ENCODE measurements around the gene PEX11G. TPM values are rescaled to one million over a fixed set of nuclear protein-coding genes. Genes with fewer than 3 reads are reported as not detected.

PEX11G gene
- total and polyA plus RNA-seq, 9 of the 15 experiments (the other 6 are each of a cell fraction or from before 2014, with no cell fraction given), result 0.07 to 3.2 (median 0.70) TPM; not detected in 1

GRCh38 chr19:7458675-7459074, 30.2 kb downstream of the PEX11G start:
- FAIRE-seq, result no peak
- TF ChIP-seq RNF2 (IDR thresholded peaks at IDR 0.05) (no peak), ZNF324 (CRISPR knock-in tag; IDR thresholded peaks at IDR 0.05) (no peak), MIER1 (IDR thresholded peaks at IDR 0.05; ENCODE audit: low read depth) (no peak), ZC3H11A (IDR thresholded peaks at IDR 0.05; ENCODE audit: low read depth, low read length) (no peak), NRF1 (conservative IDR thresholded peaks at IDR 0.05 in 1 of 2, IDR thresholded peaks at IDR 0.05 in 1 of 2) (no peak), ATF3 (IDR thresholded peaks at IDR 0.05) (no peak), ATF3 (CRISPR knock-in tag; conservative IDR thresholded peaks at IDR 0.05) (no peak), ZNF318 (IDR thresholded peaks at IDR 0.05; ENCODE audit: borderline replicate concordance in 1 of 2, low read depth in 1 of 2) (no peak), ZNF133 (CRISPR knock-in tag; IDR thresholded peaks at IDR 0.05) (no peak), ESRRA (IDR thresholded peaks at IDR 0.05; ENCODE audit: borderline replicate concordance, low read depth) (no peak), KDM5B (IDR thresholded peaks at IDR 0.05; ENCODE audit: insufficient replicate concordance, low read depth, low read length) (no peak), GTF2F1 (IDR thresholded peaks at IDR 0.05; ENCODE audit: low read depth, low read length) (no peak), NR3C1 (CRISPR knock-in tag; IDR thresholded peaks at IDR 0.05) (no peak)

More at GRCh38 chr19:7458675-7459074, 30.2 kb downstream of the PEX11G start:
- Histone ChIP-seq H3K4me1 (replicated peaks in 1 of 2; ENCODE audit: control insufficient read depth in 2 of 2, insufficient read depth in 2 of 2, low read length in 2 of 2) (0 out of 5 replicates have a peak, but pooled peaks cover 0 to 4% of the 10 kb centered on the region in 2 experiments), H2AFZ (ENCODE audit: low read depth, low read length) (no peak overlapping the region), H3K27me3 (ENCODE audit: control insufficient read depth in 2 of 2, insufficient read depth in 2 of 2, low read length in 2 of 2) (no peaks in the 10 kb centered on the region), H4K20me1 (replicated peaks; ENCODE audit: control insufficient read depth, insufficient read depth, low read length) (no peaks in the 10 kb centered on the region), H3K4me3 (no peak overlapping the region), H3K9me1 (ENCODE audit: control insufficient read depth, insufficient read depth, low read length) (no peaks in the 10 kb centered on the region), H3K9me3 (replicated peaks; ENCODE audit: control insufficient read depth, insufficient read depth, low read depth, low read length) (peaks cover 5% of the 10 kb centered on the region), H3K79me2 (ENCODE audit: control insufficient read depth, insufficient read depth, low read length) (no peaks in the 10 kb centered on the region), H3K36me3 (ENCODE audit: control insufficient read depth, insufficient read depth, low read length) (peaks cover 27% of the 10 kb centered on the region), H3K4me2 (ENCODE audit: insufficient read depth, low read length) (no peak overlapping the region), H3K27ac (ENCODE audit: extremely low read depth, low read depth, low read length) (no peak overlapping the region), H3K9ac (ENCODE audit: insufficient read depth in 1 of 2, low read depth in 2 of 2, low read length in 2 of 2) (peak overlapping the region in 1 of 2 experiments; percentile 13; a peak in 1 of 4 replicates)
- ChIA-PET CTCF (ENCODE audit: low intra/inter-chr PET ratio) (no interaction called here), POLR2A (interaction anchor here (1.0 kb wide), 1 partner anchor 8 kb away, joined by 3 read pairs; no protein-coding TSS in a partner anchor)
- ATAC-seq (no peak), DNase-seq (ENCODE audit: extremely low read depth in 1 of 4, low spot score in 3 of 4) (no peak)
- intact Hi-C loops (cut with micrococcal nuclease), result no loop called here
- 69% methylated on average over 9 of the region's 9 CpGs for WGBS (ENCODE audit: insufficient coverage, low coverage, missing lambda C conversion rate)
- in situ Hi-C loops (cut with MboI), result no loop called here
- no TSS peak for BruUV-seq (replicated peaks)

Measured in K562 (cell line).